H1 (cell line): ENCODE results near the gene FRMD4A. TPM values are rescaled to one million over a fixed set of nuclear protein-coding genes. Genes with fewer than 3 reads are reported as not detected.

ENCODE experiments used
- CTCF ChIA-PET: fragments of 300-600 bp; sonication (Branson Sonifier 250); formaldehyde crosslinking; loops from one replicate; lab custom pipeline; 2021; ENCODE audit not compliant: partially characterized antibody; lab: Charles Lee
- POLR2A ChIA-PET: fragments of 300-600 bp; sonication (Branson Sonifier 250); formaldehyde crosslinking; loops from one replicate; lab custom pipeline; 2021; ENCODE audit warnings: inconsistent platforms; ENCODE audit not compliant: partially characterized antibody; lab: Charles Lee
- DNase-seq, 2 experiments: peaks; one replicate each; pipeline versions ENCODE4 v3.0.0 to v3.0.0-alpha.2; 2010 to 2022; ENCODE audit warnings: low spot score in 2 of 2, low read depth in 1 of 2, mixed read lengths in 1 of 2
- FAIRE-seq: peaks from 2 replicates; lab custom pipeline; 2011; peaks lifted over from hg19 to GRCh38; lab: Jason Lieb, UNC
- H2AFZ ChIP-seq: 2 replicates; pipeline ENCODE4 v1.8.1; 2012; ENCODE audit warnings: low read length, inconsistent platforms
- H2AK5ac ChIP-seq: 2 replicates; pipeline ENCODE4 v1.6.1; 2013; ENCODE audit warnings: low read depth, low read length
- H2BK120ac ChIP-seq: replicated peaks from 2 replicates; pipeline ENCODE3; 2013; ENCODE audit warnings: low read depth, low read length, inconsistent platforms
- H2BK12ac ChIP-seq: 2 replicates; pipeline ENCODE4 v1.6.1; 2013; ENCODE audit warnings: low read depth, low read length
- H2BK15ac ChIP-seq: 2 replicates; pipeline ENCODE4 v1.6.1; 2013; ENCODE audit warnings: low read length
- H2BK20ac ChIP-seq: 2 replicates; pipeline ENCODE4 v1.6.1; 2013; ENCODE audit warnings: low read length
- H2BK5ac ChIP-seq: 2 replicates; pipeline ENCODE4 v1.6.1; 2013; ENCODE audit warnings: low read depth, low read length
- H3K14ac ChIP-seq: 2 replicates; pipeline ENCODE4 v1.6.1; 2013; ENCODE audit warnings: inconsistent platforms; ENCODE audit not compliant: insufficient read length
- H3K18ac ChIP-seq: 2 replicates; pipeline ENCODE4 v1.6.1; 2013; ENCODE audit warnings: low read length; ENCODE audit errors: extremely low read depth
- H3K23ac ChIP-seq: 2 replicates; pipeline ENCODE4 v1.6.1; 2013; ENCODE audit warnings: inconsistent platforms; ENCODE audit not compliant: insufficient read length
- H3K23me2 ChIP-seq: 2 replicates; pipeline ENCODE4 v1.6.1; 2013; ENCODE audit warnings: low read depth, low read length
- H3K27ac ChIP-seq: 2 replicates; pipeline ENCODE4 v1.6.1; 2011; ENCODE audit warnings: low read depth, low read length, inconsistent platforms
- H3K27me3 ChIP-seq, 4 experiments: replicated peaks in 1 of 4; 1 replicate in 1 of 4; 2 replicates in 3 of 4; pipeline versions ENCODE4 v1.6.1 to v1.8.1; 2011 to 2013; ENCODE audit warnings: low read length in 3 of 4, mild to moderate bottlenecking in 3 of 4, inconsistent platforms in 2 of 4, mixed read lengths in 2 of 4, moderate library complexity in 1 of 4; ENCODE audit not compliant: control insufficient read depth in 3 of 4, insufficient read depth in 3 of 4; ENCODE audit errors: extremely low read depth in 1 of 4
- H3K36me3 ChIP-seq, 4 experiments: 2 replicates each; pipeline versions ENCODE4 v1.6.1 to v1.8.1; 2011 to 2013; ENCODE audit warnings: mild to moderate bottlenecking in 4 of 4, low read length in 3 of 4, moderate library complexity in 2 of 4, control low read depth in 1 of 4, inconsistent platforms in 1 of 4; ENCODE audit not compliant: insufficient read depth in 4 of 4, control insufficient read depth in 2 of 4
- H3K4ac ChIP-seq: replicated peaks from 2 replicates; pipeline ENCODE3; 2013; ENCODE audit warnings: low read length, low read depth, mixed read lengths, inconsistent platforms; ENCODE audit not compliant: insufficient read length
- H3K4me1 ChIP-seq, 4 experiments: replicated peaks in 1 of 4; 1 replicate in 1 of 4; 2 replicates in 3 of 4; pipeline versions ENCODE4 v1.6.1 to v1.8.1; 2011 to 2013; ENCODE audit warnings: low read length in 3 of 4, inconsistent platforms in 2 of 4, mixed read lengths in 1 of 4; ENCODE audit not compliant: insufficient read depth in 4 of 4, control insufficient read depth in 3 of 4
- H3K4me2 ChIP-seq, 2 experiments: 2 replicates each; pipeline versions ENCODE4 v1.6.1 to v1.8.1; 2011 to 2013; ENCODE audit warnings: low read depth in 2 of 2, low read length in 2 of 2, control low read depth in 1 of 2, inconsistent platforms in 1 of 2, mild to moderate bottlenecking in 1 of 2; ENCODE audit not compliant: insufficient read depth in 1 of 2
- H3K4me3 ChIP-seq, 4 experiments: fragments of 200-600, 300-600 bp in 1 of 4; sonication (generic), shearing (Covaris generic), sonication (Bioruptor Twin) in 1 of 4; 2 replicates each; pipeline versions ENCODE4 v1.5.1 to v1.8.1; 2011 to 2016; ENCODE audit warnings: low read length in 4 of 4, low read depth in 3 of 4, control low read depth in 2 of 4, inconsistent platforms in 2 of 4, mild to moderate bottlenecking in 2 of 4, mixed read lengths in 1 of 4, moderate library complexity in 1 of 4; ENCODE audit not compliant: insufficient read depth in 2 of 4; ENCODE audit errors: extremely low read depth in 1 of 4
- H3K56ac ChIP-seq: replicated peaks from 2 replicates; pipeline ENCODE3; 2013; ENCODE audit warnings: low read depth, mild to moderate bottlenecking, mixed read lengths, low read length, inconsistent platforms; ENCODE audit not compliant: insufficient read length
- H3K79me1 ChIP-seq: 2 replicates; pipeline ENCODE4 v1.6.1; 2013; ENCODE audit warnings: low read depth, low read length, control low read depth
- H3K79me2 ChIP-seq, 2 experiments: 2 replicates each; pipeline versions ENCODE4 v1.6.1 to v1.8.1; 2012 to 2013; ENCODE audit warnings: low read length in 2 of 2, mild to moderate bottlenecking in 2 of 2, inconsistent platforms in 1 of 2; ENCODE audit not compliant: insufficient read depth in 2 of 2, control insufficient read depth in 1 of 2
- H3K9ac ChIP-seq, 4 experiments: replicated peaks in 1 of 4; 1 replicate in 1 of 4; 2 replicates in 3 of 4; pipeline versions ENCODE4 v1.6.1 to v1.8.1; 2011 to 2013; ENCODE audit warnings: low read depth in 3 of 4, low read length in 3 of 4, control low read depth in 2 of 4, mild to moderate bottlenecking in 2 of 4, moderate library complexity in 2 of 4, inconsistent platforms in 1 of 4; ENCODE audit errors: extremely low read depth in 1 of 4
- H3K9me3 ChIP-seq, 2 experiments: 2 replicates each; pipeline versions ENCODE4 v1.6.1 to v1.8.1; 2012 to 2013; ENCODE audit warnings: mild to moderate bottlenecking in 2 of 2, moderate library complexity in 2 of 2, control low read depth in 1 of 2, inconsistent platforms in 1 of 2, low read depth in 1 of 2, low read length in 1 of 2, mixed read lengths in 1 of 2; ENCODE audit not compliant: insufficient read depth in 2 of 2
- H4K20me1 ChIP-seq, 2 experiments: replicated peaks in 1 of 2; 2 replicates each; pipeline versions ENCODE3 to v1.8.1; 2011 to 2013; ENCODE audit warnings: inconsistent platforms in 2 of 2, low read length in 2 of 2, mild to moderate bottlenecking in 1 of 2; ENCODE audit not compliant: insufficient read depth in 2 of 2, control insufficient read depth in 1 of 2
- H4K5ac ChIP-seq: 2 replicates; pipeline ENCODE4 v1.6.1; 2013; ENCODE audit warnings: low read length, low read depth, mixed read lengths, inconsistent platforms; ENCODE audit not compliant: insufficient read length
- H4K8ac ChIP-seq: 2 replicates; pipeline ENCODE4 v1.8.0; 2013; ENCODE audit warnings: mild to moderate bottlenecking, moderate library complexity, low read length, inconsistent platforms; ENCODE audit not compliant: insufficient read depth; ENCODE audit errors: extremely low read depth
- H4K91ac ChIP-seq: replicated peaks from 2 replicates; pipeline ENCODE3; 2013; ENCODE audit warnings: low read length, mixed read lengths, inconsistent platforms; ENCODE audit not compliant: insufficient read length
- BCL11A ChIP-seq, 2 experiments: IDR thresholded peaks; one replicate each; pipeline ENCODE4 v1.6.1; 2011; ENCODE audit warnings: low read depth in 2 of 2, low read length in 2 of 2, mild to moderate bottlenecking in 2 of 2
- HDAC2 ChIP-seq, 2 experiments: fragments of 300-600 bp in 1 of 2; sonication (generic) in 1 of 2; IDR thresholded peaks; 2 replicates each; pipeline ENCODE4 v1.6.1; 2011 to 2012; ENCODE audit warnings: low read depth in 2 of 2, low read length in 2 of 2, mild to moderate bottlenecking in 2 of 2, moderate library complexity in 2 of 2, borderline replicate concordance in 1 of 2, inconsistent platforms in 1 of 2
- WGBS, 2 experiments: shearing (Covaris generic) in 1 of 2; methylation state at CpG; one replicate each; pipeline versions ENCODE4 v1.1.6 to v1.1.7; 2013 to 2015; ENCODE audit warnings: low lambda C conversion rate in 2 of 2, mixed read lengths in 2 of 2, inconsistent platforms in 1 of 2, low coverage in 1 of 2, missing lambda C conversion rate in 1 of 2; ENCODE audit not compliant: insufficient replicate concordance in 2 of 2, insufficient coverage in 1 of 2, insufficient read length in 1 of 2; ENCODE audit errors: extremely low coverage in 1 of 2, missing lambda C conversion rate in 1 of 2; 5-methylcytosine and 5-hydroxymethylcytosine counted together
- polyA plus RNA-seq, 7 experiments: library from polyadenylated mRNA; depleted of rRNA in 3 of 7; stranded (reverse) in 5 of 7; unstranded in 2 of 7; fragments of >200 nt in 5 of 7; fragments of 200-250 nt in 2 of 7; gene quantifications; 1 replicate in 5 of 7; 2 replicates in 1 of 7; 4 replicates in 1 of 7; pipeline versions ENCODE4 v1.2.1 to v1.2.3, GENCODE V29; 2011 to 2013; ENCODE audit warnings: missing spikeins in 2 of 7, mixed read lengths in 2 of 7
- total RNA-seq: library from RNA; stranded (reverse); fragmentation: NEBNext Ultra II Directional; extraction: Animal tissue kit (Norgen Biotek cat#: 25700); gene quantifications from 2 replicates; pipeline ENCODE4 v1.2.1, GENCODE V29; 2021

Gene FRMD4A
- total and polyA plus RNA-seq, 2 of the 8 experiments (the other 6 are each of a cell fraction or from before 2014, with no cell fraction given), result 38.6 to 39.6 TPM

- Histone ChIP-seq H3K36me3 (no peaks in the 10 kb centered on the region), H3K23me2 (no peaks in the 10 kb centered on the region), H4K20me1 (no peaks in the 10 kb centered on the region), H3K18ac (no peak overlapping the region), H3K79me2 (no peaks in the 10 kb centered on the region), H4K91ac (no peak overlapping the region), H2BK120ac (no peak overlapping the region), H3K23ac (no peak overlapping the region), H2BK5ac (no peak overlapping the region), H3K4me1 (peaks cover 3 to 5% (median 3%) of the 10 kb centered on the region in 4 experiments; a peak in 5 of 7 replicates), H3K4me3 (no peak overlapping the region), H3K9ac (no peak overlapping the region), H3K9me3 (no peaks in the 10 kb centered on the region), H3K27ac (no peak overlapping the region), H2AFZ (no peak overlapping the region), H2AK5ac (no peak overlapping the region), H3K4me2 (no peak overlapping the region), H2BK12ac (no peak overlapping the region), H3K27me3 (no peaks in the 10 kb centered on the region), H4K8ac (no peak overlapping the region), H3K4ac (no peak overlapping the region), H2BK15ac (no peak overlapping the region), H3K79me1 (no peaks in the 10 kb centered on the region), H3K56ac (no peak overlapping the region), H4K5ac (no peak overlapping the region), H3K14ac (no peak overlapping the region), H2BK20ac (no peak overlapping the region)
- DNase-seq (no peak), FAIRE-seq (no peak)
- no peak for TF ChIP-seq HDAC2 (IDR thresholded peaks at IDR 0.05; ENCODE audit: borderline replicate concordance in 1 of 2, low read depth in 2 of 2, low read length in 2 of 2)
- no peak for TF ChIP-seq BCL11A (IDR thresholded peaks at IDR 0.05; ENCODE audit: low read depth in 2 of 2, low read length in 2 of 2)
- CTCF ChIA-PET, result interaction anchor here (0.8 to 1.4 kb wide), 2 partner anchors 9 to 249 kb away, joined by 3 to 4 read pairs; no protein-coding TSS in a partner anchor
- WGBS, 2 experiments, result 87% methylated on average over 4 of the region's 4 CpGs; no CpG with 5 or more reads in 1 of the 2 experiments
- POLR2A ChIA-PET, result no interaction called here
These were observed 422.2 kb downstream of the FRMD4A start for GRCh38 chr10:13908475-13908874.
